ENCODE results near the gene CDK1. TPM values are rescaled to one million over a fixed set of nuclear protein-coding genes. Genes with fewer than 3 reads are reported as not detected.
"Not testable (repeated sequence)": the region's sequence is repeated elsewhere in the genome, so short reads cannot be mapped to it uniquely, and the experiment has no call there.

Gene CDK1
- total and polyA plus RNA-seq, 2 experiments from 2014 or later: 23.1 to 33.6 TPM

DNA sequence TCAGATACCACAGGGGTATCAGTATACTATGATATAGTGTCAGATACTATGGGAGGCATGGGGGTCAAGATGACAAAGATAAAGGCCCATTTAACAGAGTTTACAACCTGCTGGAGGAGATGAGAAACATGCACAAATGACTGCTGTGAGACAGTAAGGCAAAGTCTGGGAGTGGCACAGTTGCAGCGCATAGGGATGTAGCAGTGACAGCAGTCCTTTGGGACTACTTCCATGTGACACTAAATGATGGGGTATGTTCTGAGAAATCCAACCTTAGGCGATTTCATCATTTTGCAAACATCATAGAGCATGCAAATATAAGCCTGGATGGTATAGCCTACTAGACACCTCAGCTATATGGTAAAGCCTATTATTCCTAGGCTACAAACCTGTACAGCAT is 56.8 kb downstream of the CDK1 start:
- Histone ChIP-seq H3K27ac (no peak overlapping the region), H3K9me3 (ENCODE audit: low read depth) (no peaks in the 10 kb centered on the region), H3K4me1 (ENCODE audit: insufficient read depth) (no peaks in the 10 kb centered on the region), H3K4me2 (no peak overlapping the region), H4K20me1 (ENCODE audit: insufficient read depth, poor library complexity, severe bottlenecking) (no peaks in the 10 kb centered on the region), H3K4me3 (no peak overlapping the region), H3K79me2 (no peaks in the 10 kb centered on the region), H3K27me3 (no peaks in the 10 kb centered on the region), H3K9me2 (replicated peaks; ENCODE audit: insufficient read depth) (no peaks in the 10 kb centered on the region), H2AFZ (no peak overlapping the region), H3K36me3 (replicated peaks; ENCODE audit: insufficient read depth, low read depth) (no peaks in the 10 kb centered on the region)
- TF ChIP-seq, protein P1, sequence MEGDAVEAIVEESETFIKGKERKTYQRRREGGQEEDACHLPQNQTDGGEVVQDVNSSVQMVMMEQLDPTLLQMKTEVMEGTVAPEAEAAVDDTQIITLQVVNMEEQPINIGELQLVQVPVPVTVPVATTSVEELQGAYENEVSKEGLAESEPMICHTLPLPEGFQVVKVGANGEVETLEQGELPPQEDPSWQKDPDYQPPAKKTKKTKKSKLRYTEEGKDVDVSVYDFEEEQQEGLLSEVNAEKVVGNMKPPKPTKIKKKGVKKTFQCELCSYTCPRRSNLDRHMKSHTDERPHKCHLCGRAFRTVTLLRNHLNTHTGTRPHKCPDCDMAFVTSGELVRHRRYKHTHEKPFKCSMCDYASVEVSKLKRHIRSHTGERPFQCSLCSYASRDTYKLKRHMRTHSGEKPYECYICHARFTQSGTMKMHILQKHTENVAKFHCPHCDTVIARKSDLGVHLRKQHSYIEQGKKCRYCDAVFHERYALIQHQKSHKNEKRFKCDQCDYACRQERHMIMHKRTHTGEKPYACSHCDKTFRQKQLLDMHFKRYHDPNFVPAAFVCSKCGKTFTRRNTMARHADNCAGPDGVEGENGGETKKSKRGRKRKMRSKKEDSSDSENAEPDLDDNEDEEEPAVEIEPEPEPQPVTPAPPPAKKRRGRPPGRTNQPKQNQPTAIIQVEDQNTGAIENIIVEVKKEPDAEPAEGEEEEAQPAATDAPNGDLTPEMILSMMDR (IDR thresholded peaks at IDR 0.05; ENCODE audit: poor library complexity): no peak
- TF ChIP-seq EZH2phosphoT487 (IDR thresholded peaks at IDR 0.05; ENCODE audit: low read depth, severe bottlenecking, unreplicated experiment) (no peak), EZH2 (IDR thresholded peaks at IDR 0.05; ENCODE audit: borderline replicate concordance) (no peak)
- no peak for DNase-seq (ENCODE audit: low spot score)
- whole genome bisulfite sequencing (ENCODE audit: low lambda C conversion rate, missing lambda C conversion rate): 93% methylated on average over 2 of the region's 2 CpGs

DNA sequence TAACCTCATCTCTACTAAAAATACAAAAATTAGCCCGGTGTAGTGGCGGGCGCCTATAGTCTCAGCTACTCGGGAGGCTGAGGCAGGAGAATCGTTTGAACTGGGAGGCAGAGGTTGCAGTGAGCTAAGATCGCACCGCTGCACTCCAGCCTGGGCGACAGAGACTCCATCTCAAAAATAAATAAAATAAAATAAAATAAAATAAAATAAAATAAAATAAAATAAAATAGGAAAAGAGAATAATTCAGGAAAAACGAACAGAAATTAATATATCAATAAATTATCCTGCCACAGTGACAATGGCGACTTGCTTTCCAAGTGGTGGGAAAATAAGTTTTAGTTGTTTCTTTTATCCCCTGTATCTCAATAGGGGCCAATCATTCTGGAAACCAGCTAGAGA is 62.9 kb downstream of the CDK1 start:
- H3K9me2 ChIP-seq (replicated peaks; ENCODE audit: insufficient read depth); H2AFZ ChIP-seq; H3K4me1 ChIP-seq (ENCODE audit: insufficient read depth); H3K4me2 ChIP-seq; H3K36me3 ChIP-seq (replicated peaks; ENCODE audit: insufficient read depth, low read depth); H4K20me1 ChIP-seq (ENCODE audit: insufficient read depth, poor library complexity, severe bottlenecking); DNase-seq (ENCODE audit: low spot score); H3K9me3 ChIP-seq (ENCODE audit: low read depth); H3K27me3 ChIP-seq; H3K27ac ChIP-seq; H3K79me2 ChIP-seq; H3K4me3 ChIP-seq: not testable (repeated sequence)
- WGBS (ENCODE audit: low lambda C conversion rate, missing lambda C conversion rate): 98% methylated on average over 10 of the region's 10 CpGs

- no peaks in the 10 kb centered on the region for H3K36me3 ChIP-seq (replicated peaks; ENCODE audit: insufficient read depth, low read depth)
- H3K9me2 ChIP-seq (replicated peaks; ENCODE audit: insufficient read depth): no peaks in the 10 kb centered on the region
- WGBS (ENCODE audit: low lambda C conversion rate, missing lambda C conversion rate): 100% methylated on average over 1 of the region's 1 CpG
- H3K4me1 ChIP-seq (ENCODE audit: insufficient read depth): no peaks in the 10 kb centered on the region
- H3K27ac ChIP-seq: no peak overlapping the region
- H4K20me1 ChIP-seq (ENCODE audit: insufficient read depth, poor library complexity, severe bottlenecking): no peaks in the 10 kb centered on the region
- no peak overlapping the region for H2AFZ ChIP-seq
- no peaks in the 10 kb centered on the region for H3K79me2 ChIP-seq
- TF ChIP-seq, protein P1 (IDR thresholded peaks at IDR 0.05; ENCODE audit: poor library complexity): no peak
- no peak for TF ChIP-seq EZH2 (IDR thresholded peaks at IDR 0.05; ENCODE audit: borderline replicate concordance)
- TF ChIP-seq EZH2phosphoT487 (IDR thresholded peaks at IDR 0.05; ENCODE audit: low read depth, severe bottlenecking, unreplicated experiment): no peak
- H3K4me3 ChIP-seq: no peak overlapping the region
- H3K4me2 ChIP-seq: no peak overlapping the region
- no peak for DNase-seq (ENCODE audit: low spot score)
- no peaks in the 10 kb centered on the region for H3K27me3 ChIP-seq
- no peaks in the 10 kb centered on the region for H3K9me3 ChIP-seq (ENCODE audit: low read depth)
Measured at GRCh38 chr10:60842694-60843093, 64.4 kb downstream of the CDK1 start.

Other genes starting within 250 kb of the CDK1 start
- 34.1 and 40.8 TPM in 2 replicates for gene RHOBTB1, start 165.7 kb downstream of the CDK1 start, total RNA-seq
- gene RHOBTB1, start 165.7 kb downstream of the CDK1 start, polyA plus RNA-seq: 18.4 and 21.2 TPM in 2 replicates